Skin of body (tissue), 2 donors: ENCODE results near the gene IFNLR1. TPM values are rescaled to one million over a fixed set of nuclear protein-coding genes. Genes with fewer than 3 reads are reported as not detected.

ENCODE experiments used
- DNase-seq: peaks from one replicate; lab custom pipeline; 2025; lab: John Stamatoyannopoulos, UW
- total RNA-seq: library from RNA; depleted of rRNA; stranded (reverse); fragments of >200 nt; gene quantifications from one replicate; pipeline ENCODE4 v1.2.3, GENCODE V29; 2014

Gene IFNLR1
- total RNA-seq, 1 donor from 2014 or later: 3.4 TPM

- DNase-seq: no peak
These were observed 9.9 kb downstream of the IFNLR1 start for GRCh38 chr1:24177161-24177560.

- DNase-seq: no peak
These were observed 11.9 kb downstream of the IFNLR1 start for GRCh38 chr1:24175033-24175755.

DNA sequence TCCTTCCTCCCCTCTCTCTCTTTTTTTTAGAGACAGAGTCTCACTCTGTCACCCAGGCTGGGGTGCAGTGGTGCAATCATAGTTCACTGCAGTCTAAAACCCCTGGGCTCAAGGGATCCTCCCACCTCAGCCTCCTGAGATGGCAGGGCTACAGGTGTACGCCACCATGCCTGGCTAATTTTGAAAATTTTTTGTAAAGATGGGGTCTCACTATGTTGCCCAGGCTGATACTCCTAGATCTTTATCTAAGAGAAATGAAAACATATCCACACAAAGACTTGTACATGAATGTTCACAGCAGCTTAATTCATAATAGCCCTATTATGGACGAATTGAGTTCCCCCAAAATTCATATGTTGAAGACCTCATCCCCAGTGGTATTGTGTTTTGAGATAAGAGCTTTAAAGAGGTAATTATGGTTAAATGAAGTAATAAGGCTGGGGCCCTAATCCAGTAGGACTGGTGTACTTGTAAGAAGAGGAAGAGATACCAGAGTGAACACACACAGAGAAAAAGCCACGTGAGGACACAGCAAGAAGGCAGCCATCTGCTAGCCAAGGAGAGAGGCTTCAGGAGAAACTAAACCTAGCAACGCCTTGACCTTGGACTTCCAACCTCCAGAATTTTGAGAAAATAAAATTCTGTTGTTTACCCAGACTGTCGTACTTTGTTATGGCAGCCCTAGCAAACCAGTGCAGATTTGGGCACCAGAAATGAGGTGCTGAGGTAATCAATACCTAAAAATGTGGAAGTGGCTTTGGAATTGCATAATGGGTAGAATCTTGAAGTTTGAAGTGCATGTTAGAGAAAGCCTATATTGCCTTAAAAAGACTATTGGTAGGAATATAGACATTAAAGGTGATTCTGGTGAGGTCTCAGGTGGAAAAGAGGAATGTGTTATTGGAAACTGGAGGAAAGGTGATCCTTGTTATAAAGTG, 13.2 kb downstream of the IFNLR1 start:
- no peak for DNase-seq

DNA sequence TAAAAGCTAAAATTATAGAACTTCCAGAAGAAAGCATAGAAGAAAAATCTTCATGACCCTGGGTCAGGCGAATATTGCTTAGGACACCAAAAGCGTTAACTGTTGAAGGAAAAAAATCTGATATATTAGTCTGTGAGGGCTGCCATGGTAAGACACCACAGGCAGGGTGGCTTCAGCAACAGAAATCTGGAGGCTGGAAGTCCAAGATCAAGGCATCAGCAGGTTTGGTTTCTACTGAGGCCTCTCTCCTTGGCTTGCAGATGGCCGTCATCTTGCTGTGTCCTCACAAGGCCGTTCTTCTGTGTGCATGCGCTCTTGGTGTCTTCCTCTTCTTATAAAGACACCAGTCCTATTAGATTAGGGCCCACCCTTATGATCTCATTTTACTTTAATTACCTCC, 14.5 kb downstream of the IFNLR1 start:
- no peak for DNase-seq

- DNase-seq: no peak
These were observed 17.8 kb downstream of the IFNLR1 start for GRCh38 chr1:24169286-24169685.

GRCh38 chr1:24168245-24168644, 18.8 kb downstream of the IFNLR1 start:
- DNase-seq: no peak

GRCh38 chr1:24167008-24167407, 20.1 kb downstream of the IFNLR1 start:
- DNase-seq: no peak

- no peak for DNase-seq
These were observed 21.6 kb downstream of the IFNLR1 start for GRCh38 chr1:24165500-24165899.

DNA sequence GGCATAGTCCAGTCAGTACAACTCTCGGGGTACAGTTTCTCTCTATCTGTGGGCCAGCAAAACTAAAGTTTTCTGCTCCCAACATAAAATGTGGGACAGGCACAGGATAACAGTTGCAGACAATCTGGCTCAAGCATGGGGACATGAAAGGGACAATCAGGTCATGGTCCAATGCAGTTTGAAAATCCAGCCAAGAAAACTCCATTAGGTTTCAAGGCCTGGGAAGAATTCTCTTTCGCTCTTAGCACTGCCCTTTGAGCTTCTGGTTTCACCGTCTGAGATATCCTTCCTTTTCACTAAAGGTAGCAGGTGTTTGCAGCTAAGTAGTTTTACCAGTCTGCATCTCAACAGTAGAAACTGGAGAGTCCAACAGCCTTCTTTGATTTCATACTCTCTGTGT, 23.1 kb downstream of the IFNLR1 start:
- no peak for DNase-seq

- no peak for DNase-seq
These were observed 24.9 kb downstream of the IFNLR1 start for GRCh38 chr1:24162201-24162600.

DNA sequence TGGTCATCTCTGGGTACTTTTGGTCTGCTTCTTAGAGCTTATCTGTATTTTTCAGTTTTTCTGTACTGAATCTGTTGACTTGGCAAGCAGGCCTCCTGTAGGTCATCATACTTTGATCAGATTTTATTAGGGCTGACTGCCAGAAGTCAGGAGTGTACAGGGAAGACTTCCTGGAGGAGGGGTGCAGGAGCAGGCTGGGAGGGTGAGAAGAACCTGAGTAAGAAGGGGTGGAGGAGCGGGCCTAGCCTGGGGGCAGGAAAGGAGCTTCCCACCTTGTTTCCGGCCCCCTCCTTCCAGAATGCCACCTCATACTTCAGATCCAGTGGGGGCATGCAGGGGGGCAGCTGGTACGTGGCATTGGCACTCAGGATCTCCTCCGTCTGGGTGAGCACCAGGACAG, 25.8 kb downstream of the IFNLR1 start:
- DNase-seq: no peak

DNA sequence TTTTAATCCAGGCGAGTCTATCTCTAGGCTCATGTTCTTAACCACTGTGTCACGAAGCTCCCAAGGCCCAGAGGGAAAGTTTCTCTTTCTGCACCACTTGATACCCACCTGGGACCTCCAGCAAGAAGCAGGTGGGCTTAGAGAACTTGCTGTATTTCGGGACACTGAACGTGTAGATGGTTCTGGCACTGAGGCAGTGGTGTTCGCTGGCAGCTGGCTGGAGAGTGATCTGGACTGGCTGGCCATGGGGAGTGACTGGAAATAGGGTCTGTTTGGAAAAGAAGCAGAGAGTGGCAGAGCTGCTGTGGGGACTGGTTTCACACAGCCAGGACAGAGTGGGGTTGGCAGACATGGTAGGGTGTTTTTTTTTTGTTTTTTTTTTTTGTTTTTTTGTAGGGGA, 27.7 kb downstream of the IFNLR1 start:
- no peak for DNase-seq

- no peak for DNase-seq
These were observed 29.1 kb downstream of the IFNLR1 start for GRCh38 chr1:24157918-24158481.

- DNase-seq: no peak
These were observed 30.4 kb downstream of the IFNLR1 start for GRCh38 chr1:24156542-24157260.

DNA sequence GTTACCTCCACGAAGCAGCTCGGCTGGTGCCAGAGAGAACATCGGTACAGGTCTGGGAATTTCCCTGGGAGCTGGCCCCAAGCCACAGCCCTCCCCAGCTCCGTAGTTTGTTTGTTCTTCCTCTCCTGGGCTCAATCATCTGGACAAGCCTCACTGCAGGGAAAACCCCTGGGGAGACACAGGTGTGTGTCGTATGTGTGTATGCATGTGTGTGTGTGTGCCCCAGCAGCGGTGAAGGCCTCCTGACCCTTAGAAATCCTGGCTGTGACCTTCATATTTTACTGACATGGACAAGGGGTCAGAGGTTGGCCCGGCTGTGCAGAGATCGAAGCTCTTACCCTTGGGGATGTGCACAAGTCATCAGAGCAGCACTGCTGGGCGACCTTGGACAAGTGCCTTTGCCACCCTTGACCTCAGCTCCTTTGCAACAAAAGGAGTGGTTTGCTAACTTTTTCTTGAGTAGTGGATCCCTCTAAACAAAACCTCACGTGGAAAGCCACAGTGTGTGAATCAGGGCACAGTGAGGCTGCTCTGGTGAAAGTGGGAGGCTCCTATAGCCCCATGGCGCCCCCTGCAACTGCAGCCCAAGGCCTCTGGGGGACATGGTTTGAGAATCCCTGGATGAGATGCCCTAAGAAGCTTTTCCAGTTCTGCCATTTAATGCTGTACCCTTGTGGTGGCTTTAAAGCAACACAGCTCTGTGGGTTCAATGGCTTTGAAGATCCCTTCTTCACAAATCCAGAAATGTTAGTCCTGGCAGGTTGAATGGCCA, 31.9 kb downstream of the IFNLR1 start:
- no peak for DNase-seq

- no peak for DNase-seq
These were observed 32.9 kb downstream of the IFNLR1 start for GRCh38 chr1:24154215-24154614.

DNA sequence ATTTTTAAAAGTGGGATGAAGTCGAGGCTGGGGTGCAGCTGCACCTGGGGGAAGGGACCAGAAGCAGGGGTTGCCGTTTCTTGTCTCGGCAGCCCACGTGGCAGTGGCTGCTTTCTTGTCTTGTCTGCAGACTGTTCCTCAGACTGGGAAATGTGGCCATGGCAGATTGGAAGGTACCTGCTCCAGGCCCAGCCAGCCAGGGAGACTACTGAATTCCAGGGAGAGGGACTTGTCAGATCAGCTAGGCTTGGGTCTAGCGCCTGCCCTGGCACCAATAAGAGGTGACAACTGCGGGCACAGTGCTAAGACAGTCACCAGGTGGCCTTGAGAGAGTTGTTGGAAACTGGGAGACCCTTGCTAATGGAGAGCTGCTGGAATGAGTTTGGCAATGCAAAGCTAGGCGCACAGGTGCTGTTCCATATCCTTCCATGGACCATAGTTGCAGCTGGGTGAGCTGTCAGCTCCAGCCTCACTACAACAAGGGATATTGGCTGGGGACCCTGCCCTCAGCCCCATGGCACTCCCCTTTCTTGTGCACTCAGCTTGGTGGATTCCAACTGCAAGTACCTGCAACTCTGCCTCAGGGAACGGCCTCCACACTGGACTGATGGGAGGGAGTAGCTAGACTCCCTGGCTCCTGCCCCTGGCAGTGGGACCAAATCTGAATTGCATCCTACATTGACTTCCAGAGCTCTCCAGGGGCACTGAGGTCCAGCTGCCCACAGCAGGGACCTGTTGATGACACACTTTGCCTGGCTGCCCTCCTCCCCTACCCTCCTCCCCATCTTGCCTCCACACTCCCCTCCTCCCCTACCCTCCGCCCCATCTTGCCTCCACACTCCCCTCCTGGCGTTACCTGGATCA, 34.2 kb downstream of the IFNLR1 start:
- DNase-seq: no peak

GRCh38 chr1:24151175-24151533, 35.9 kb downstream of the IFNLR1 start:
- DNase-seq: no peak

GRCh38 chr1:24150234-24151174, 36.6 kb downstream of the IFNLR1 start:
- DNase-seq: peak; percentile 41
